Chondrocyte (in vitro differentiated cells): ENCODE data around the gene ADAT3. TPM values are rescaled to one million over a fixed set of nuclear protein-coding genes. Genes with fewer than 3 reads are reported as not detected.
A peak's percentile ranks its signal among the peaks of the same experiment; 100 is the strongest.

ENCODE experiments used
- DNase-seq: peaks from one replicate; pipeline ENCODE4 v3.0.0; 2021; ENCODE audit warnings: mixed read lengths, low spot score
- H3K27ac Mint-ChIP-seq: one replicate; pipeline ENCODE4 v1.8.0; 2021; ENCODE audit warnings: mild to moderate bottlenecking, moderate library complexity, mixed read lengths; ENCODE audit not compliant: unreplicated experiment
- H3K27me3 Mint-ChIP-seq: 2 replicates; pipeline ENCODE4 v1.8.0; 2021; ENCODE audit warnings: low read depth, mixed read lengths
- H3K36me3 Mint-ChIP-seq: 2 replicates; pipeline ENCODE4 v1.8.0; 2021; ENCODE audit warnings: low read depth, mixed read lengths
- H3K4me1 Mint-ChIP-seq: 2 replicates; pipeline ENCODE4 v1.8.0; 2021; ENCODE audit warnings: low read depth, mild to moderate bottlenecking, mixed read lengths
- H3K4me3 Mint-ChIP-seq: one replicate; pipeline ENCODE4 v1.8.0; 2021; ENCODE audit warnings: mild to moderate bottlenecking, moderate library complexity, mixed read lengths; ENCODE audit not compliant: unreplicated experiment
- H3K9me3 Mint-ChIP-seq: 2 replicates; pipeline ENCODE4 v1.8.0; 2021; ENCODE audit warnings: low read depth, mixed read lengths
- CTCF ChIP-seq: fragments of 200-600 bp; sonication (generic); IDR thresholded peaks from 2 replicates; pipeline ENCODE4 v1.5.0; 2021; ENCODE audit warnings: antibody characterized with exemption, mild to moderate bottlenecking, moderate library complexity
- total RNA-seq: library from RNA; stranded (reverse); gene quantifications from 3 replicates; pipeline ENCODE4 v1.2.1, GENCODE V29; 2021

ADAT3 gene
- total RNA-seq, 1 donor from 2014 or later = 3.6 TPM

GRCh38 chr19:1905863-1906375 is 720 bp downstream of the ADAT3 start:
- peak overlapping the region; percentile 91 for H3K27ac Mint-ChIP-seq

GRCh38 chr19:1906985-1907562 is 1.9 kb downstream of the ADAT3 start:
- Mint-ChIP-seq H3K9me3 (no peaks in the 10 kb centered on the region), H3K4me3 (no peak overlapping the region), H3K4me1 (peaks cover 41% of the 10 kb centered on the region), H3K36me3 (no peaks in the 10 kb centered on the region), H3K27me3 (no peaks in the 10 kb centered on the region), H3K27ac (no peak overlapping the region)
- DNase-seq = no peak
- no peak for TF ChIP-seq CTCF

More at GRCh38 chr19:1905863-1906375, 720 bp downstream of the ADAT3 start:
- Mint-ChIP-seq H3K9me3 (no peaks in the 10 kb centered on the region), H3K36me3 (no peaks in the 10 kb centered on the region), H3K4me1 (peaks cover 41% of the 10 kb centered on the region), H3K27me3 (no peaks in the 10 kb centered on the region), H3K4me3 (peak overlapping the region; percentile 84)
- DNase-seq = no peak
- TF ChIP-seq CTCF = no peak

- no peaks in the 10 kb centered on the region for H3K9me3 Mint-ChIP-seq
- DNase-seq = no peak
- TF ChIP-seq CTCF = no peak
- H3K27ac Mint-ChIP-seq = no peak overlapping the region
- H3K4me1 Mint-ChIP-seq = peaks cover 41% of the 10 kb centered on the region
- H3K27me3 Mint-ChIP-seq = no peaks in the 10 kb centered on the region
- no peaks in the 10 kb centered on the region for H3K36me3 Mint-ChIP-seq
- no peak overlapping the region for H3K4me3 Mint-ChIP-seq
Observed at GRCh38 chr19:1907563-1908363, 2.6 kb downstream of the ADAT3 start.

GRCh38 chr19:1908364-1908678 is 3.1 kb downstream of the ADAT3 start:
- H3K4me3 Mint-ChIP-seq = no peak overlapping the region

GRCh38 chr19:1909761-1910080 is 4.5 kb downstream of the ADAT3 start:
- H3K4me1 Mint-ChIP-seq = peaks cover 26% of the 10 kb centered on the region
- no peak for TF ChIP-seq CTCF
- peak overlapping the region; percentile 45 for H3K27ac Mint-ChIP-seq
- no peak for DNase-seq
- no peaks in the 10 kb centered on the region for H3K9me3 Mint-ChIP-seq
- H3K4me3 Mint-ChIP-seq = no peak overlapping the region
- no peaks in the 10 kb centered on the region for H3K36me3 Mint-ChIP-seq
- H3K27me3 Mint-ChIP-seq = no peaks in the 10 kb centered on the region

More at GRCh38 chr19:1908364-1908678, 3.1 kb downstream of the ADAT3 start:
- no peak for DNase-seq
- H3K27ac Mint-ChIP-seq = no peak overlapping the region
- no peaks in the 10 kb centered on the region for H3K36me3 Mint-ChIP-seq
- TF ChIP-seq CTCF = no peak
- H3K9me3 Mint-ChIP-seq = no peaks in the 10 kb centered on the region
- peaks cover 35% of the 10 kb centered on the region for H3K4me1 Mint-ChIP-seq
- no peaks in the 10 kb centered on the region for H3K27me3 Mint-ChIP-seq
